GM21528 (cell line): ENCODE measurements around the gene PRPF6.

Experiments
- ATAC-seq: cut with Tn5 transposase; IDR thresholded peaks from one replicate; pipeline ENCODE4 v1.9.1; 2021; ENCODE audit warnings: mild to moderate bottlenecking, moderate library complexity; ENCODE audit not compliant: unreplicated experiment, low FRiP score

PRPF6 gene

DNA sequence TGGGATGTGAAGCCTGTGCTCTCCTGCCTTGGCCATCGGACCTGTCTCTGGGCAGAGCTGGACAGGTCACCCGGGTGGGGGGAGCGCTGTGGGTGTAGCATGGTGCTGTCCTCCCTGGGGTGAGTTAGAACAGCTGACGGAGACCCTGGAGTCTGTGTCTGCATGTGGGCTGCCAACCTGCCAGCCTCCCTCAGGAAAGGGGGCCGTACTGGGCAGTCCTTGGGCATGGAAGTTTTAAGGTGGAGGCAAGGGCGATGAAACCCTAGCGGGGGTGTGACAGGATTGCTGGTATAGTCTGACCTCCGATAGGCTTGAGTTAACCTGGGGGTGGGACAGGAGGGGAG is 66.1 kb downstream of the PRPF6 start:
- ATAC-seq: no peak

GRCh38 chr20:64047968-64048401 is 67.1 kb downstream of the PRPF6 start:
- ATAC-seq: no peak

DNA sequence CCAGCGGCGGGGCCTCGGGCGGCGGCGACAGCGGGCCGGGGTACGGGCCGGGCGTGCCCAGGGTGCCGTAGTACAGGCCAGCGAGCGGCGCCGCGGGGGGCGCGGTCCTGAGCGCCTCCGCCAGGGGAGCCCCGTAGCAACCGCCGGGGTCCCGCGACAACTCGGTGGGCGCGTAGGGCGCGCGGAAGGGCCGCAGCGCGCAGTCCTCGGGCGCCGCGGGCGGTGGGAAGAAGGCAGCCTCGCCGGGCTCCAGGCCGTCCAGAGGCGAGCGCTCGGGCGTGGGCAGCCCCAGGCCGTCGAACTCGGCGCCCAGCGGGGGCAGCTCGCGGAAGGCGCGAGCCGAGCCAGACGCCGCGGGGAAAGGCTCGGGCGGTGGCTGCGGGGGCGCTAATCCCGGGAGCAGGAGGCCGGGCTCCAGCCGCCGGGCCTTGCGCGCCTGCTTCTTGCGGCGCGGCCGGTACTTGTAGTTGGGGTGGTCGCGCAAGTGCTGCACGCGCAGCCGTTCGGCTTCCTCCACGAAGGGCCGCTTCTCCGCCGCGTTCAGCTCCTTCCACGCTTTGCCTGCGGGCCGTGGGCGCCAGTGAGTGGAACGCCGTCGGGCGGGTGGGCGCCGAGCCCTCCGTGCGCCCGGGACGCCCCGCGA is 67.6 kb downstream of the PRPF6 start:
- ATAC-seq: no peak

DNA sequence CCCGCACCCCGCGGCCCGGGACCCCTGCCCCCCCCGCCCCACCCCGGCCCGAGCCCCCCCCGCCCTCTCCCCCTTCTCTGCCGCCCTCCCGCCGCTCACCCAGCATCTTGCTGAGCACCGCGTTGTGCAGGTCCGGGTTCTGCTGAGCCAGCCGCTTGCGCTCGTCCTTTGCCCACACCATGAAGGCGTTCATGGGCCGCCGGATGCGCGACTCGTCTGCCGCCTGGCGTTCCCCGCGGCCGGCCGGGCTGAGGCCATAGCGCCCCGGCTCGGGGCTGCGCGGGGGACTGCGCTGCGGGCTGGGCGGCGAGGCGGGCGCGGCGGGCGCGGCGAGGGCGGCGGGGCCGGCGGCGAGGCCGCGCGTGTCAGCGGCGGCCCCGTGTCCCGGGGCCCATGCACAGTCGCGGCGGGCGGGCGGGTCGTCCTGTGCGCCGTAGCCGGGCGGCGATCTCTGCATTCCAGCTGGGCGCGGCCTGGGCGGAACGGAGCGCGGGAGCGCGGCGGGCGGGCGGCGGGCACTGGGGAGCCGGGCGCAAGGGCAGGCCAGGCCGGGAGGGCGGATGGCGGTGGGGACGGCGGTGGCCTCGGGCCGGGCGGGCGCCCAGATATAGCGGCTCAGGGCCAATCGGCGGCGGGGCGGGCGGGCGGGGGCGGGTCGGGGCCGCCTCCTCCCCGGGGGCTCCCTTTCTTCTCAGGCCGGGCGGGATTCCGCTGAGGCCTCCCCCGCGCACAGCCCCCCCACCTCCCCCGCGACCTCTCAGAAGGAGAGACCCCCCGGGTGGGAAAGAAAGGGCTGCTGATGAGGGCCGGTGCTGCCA is 68.3 kb downstream of the PRPF6 start, which contains the start of gene SOX18:
SOX18 (minus strand) TSS at position 580 of the 818 bp plus-strand sequence; CDS start at position 457, 123 bp downstream.
- ATAC-seq: no peak

DNA sequence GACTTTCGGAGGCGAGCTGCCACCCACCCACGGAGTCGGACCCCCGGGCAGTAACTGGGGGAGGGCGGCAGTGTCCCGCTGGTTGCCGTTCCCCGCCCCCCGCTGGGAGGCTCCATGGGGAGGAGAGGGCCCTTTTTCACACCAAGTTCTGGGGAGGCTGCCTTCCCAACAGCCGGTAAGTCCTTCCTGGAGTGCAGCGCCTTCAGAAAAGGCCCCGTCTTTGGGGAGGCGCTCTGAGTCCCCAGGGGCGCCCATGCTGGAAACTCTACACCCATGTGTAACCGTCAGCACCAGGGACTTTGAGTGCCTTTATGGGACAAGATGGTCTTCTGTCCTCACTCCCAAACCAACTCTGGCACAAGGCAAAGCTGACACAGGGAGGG is 68.9 kb downstream of the PRPF6 start:
- ATAC-seq: no peak

GRCh38 chr20:64050261-64051032 is 69.5 kb downstream of the PRPF6 start:
- no peak for ATAC-seq

DNA sequence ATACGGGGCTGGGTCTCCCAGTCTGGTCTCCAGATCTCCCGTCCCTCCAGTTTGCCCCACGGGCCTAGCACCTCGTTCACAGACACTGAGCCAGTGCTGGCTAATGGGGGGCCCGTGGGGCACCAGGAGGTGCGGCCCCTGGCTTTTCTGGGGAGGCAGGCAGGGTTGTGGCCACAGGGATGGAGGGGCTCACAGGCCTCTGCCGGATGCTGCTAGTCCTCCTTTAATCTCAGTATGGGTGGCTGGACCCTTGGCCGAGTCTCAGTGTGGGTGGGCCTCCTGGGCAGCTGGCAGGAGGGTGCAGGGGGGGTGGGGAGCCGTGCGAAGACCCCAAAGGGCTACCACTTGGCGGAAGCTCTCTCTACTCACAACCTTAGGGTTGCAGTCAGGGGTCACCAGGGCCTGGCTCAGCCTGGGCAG is 70.1 kb downstream of the PRPF6 start:
- ATAC-seq: no peak

- no peak for ATAC-seq
These were observed 70.8 kb downstream of the PRPF6 start for GRCh38 chr20:64051561-64052325.

DNA sequence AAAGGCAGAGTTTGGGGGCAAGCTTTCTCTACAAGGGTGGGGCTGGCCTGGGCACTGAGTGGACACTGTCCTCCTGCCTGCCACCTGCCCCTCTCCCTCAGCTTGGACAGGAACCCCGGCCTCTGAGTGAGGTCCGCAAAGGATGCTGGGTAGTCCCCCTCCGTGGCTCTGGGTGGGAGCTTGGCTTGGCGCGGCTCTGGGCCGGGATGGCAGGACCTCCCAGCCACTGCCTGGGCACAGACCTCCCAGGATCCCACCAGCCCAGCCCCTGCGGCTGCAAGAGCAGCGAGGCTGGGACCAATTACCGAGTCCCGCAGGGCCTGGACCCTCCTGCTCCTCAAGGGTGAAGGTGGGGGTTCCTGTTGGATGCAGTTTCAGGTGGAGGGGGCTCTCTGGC is 71.4 kb downstream of the PRPF6 start:
- ATAC-seq: no peak

GRCh38 chr20:64052987-64053840 is 72.3 kb downstream of the PRPF6 start:
- ATAC-seq: no peak

GRCh38 chr20:64053841-64054661 is 73.1 kb downstream of the PRPF6 start:
- no peak for ATAC-seq

DNA sequence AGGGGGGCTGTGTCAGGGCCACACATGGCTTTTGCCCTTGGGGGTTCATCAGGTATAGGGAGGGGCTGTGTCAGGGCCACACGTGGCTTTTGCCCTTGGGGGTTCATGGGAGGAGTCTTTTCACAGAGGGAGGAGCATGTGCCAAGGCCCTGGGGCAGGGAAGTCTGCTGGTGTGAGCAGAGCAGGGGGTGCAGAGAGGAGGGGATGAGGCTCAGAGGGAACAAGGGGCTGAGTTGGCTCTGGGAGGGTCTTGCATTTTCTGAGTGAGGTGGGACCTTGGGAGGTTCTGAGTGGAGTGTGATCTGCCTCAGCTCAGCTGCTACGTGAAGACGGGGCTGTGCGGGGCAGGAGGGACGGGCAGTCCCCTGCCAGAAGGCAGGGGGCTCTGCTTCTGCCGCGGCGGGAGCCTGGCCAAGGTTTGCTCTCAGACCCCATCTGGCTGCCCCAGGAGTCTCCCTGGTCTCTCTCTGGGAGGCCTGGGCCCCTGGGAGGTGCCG is 74.5 kb downstream of the PRPF6 start:
- ATAC-seq: no peak

DNA sequence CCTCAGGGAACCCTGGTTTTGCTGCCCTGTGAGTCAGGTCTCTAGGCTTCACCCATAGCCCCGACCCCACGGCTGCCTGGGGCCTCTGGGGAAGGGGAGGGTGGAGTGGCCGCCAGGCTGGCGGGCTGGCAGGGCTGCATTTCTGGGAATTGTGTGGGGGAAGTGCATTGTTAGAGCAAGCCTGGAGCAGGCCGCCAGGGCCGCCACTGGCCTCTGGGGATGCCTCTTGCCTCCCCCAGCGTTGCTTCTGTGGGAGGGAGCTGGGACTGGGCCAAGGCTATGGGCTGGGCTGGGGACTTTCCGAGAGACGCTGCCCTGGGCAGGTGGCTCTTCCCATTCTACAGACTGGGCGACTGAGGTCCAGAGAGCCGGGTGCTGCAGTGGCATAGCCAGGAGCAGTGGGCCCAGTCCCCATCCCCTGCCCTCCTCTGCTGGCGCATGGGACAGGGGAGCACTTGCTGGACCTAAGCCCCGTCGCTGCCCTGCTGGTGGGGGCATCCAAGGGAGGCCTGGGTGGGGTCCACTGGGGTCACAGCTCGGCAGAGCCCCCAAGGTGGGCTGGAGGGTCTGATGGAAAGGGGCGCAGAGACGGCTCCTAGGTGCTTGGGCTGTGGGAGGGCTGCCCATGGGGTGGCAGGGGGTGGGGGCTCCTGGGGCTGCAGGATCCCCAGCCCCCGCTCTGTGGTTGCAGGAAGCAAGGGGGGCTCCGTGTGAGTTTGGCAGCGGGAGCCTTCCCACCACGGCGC is 75.1 kb downstream of the PRPF6 start:
- no peak for ATAC-seq

- no peak for ATAC-seq
These were observed 75.6 kb downstream of the PRPF6 start for GRCh38 chr20:64056639-64056888.

GRCh38 chr20:64056889-64057627 is 76.1 kb downstream of the PRPF6 start:
- ATAC-seq: no peak

- no peak for ATAC-seq
These were observed 76.9 kb downstream of the PRPF6 start for GRCh38 chr20:64057628-64058498.

GRCh38 chr20:64058536-64058935 is 77.6 kb downstream of the PRPF6 start:
- no peak for ATAC-seq
